Nucleus accumbens (tissue), 56 donors: Measurements from ENCODE around the gene TIMM8A.

ENCODE experiments used
- DNase-seq, 56 donors: peaks; one replicate each; lab custom pipeline; 2025; lab: John Stamatoyannopoulos, UW

The TIMM8A gene

GRCh38 chrX:101348452-101349192 is at the start of gene TIMM8A:
TIMM8A (minus strand) TSS chrX:101348742; CDS start chrX:101348664, 78 bp downstream.
- DNase-seq: peak in 55 of 56 donors; percentile 0 to 83 (median 55)

GRCh38 chrX:101397779-101398178 is 49.2 kb upstream of the TIMM8A start:
- no peak for DNase-seq

GRCh38 chrX:101395789-101396188 is 47.2 kb upstream of the TIMM8A start:
- DNase-seq: no peak

GRCh38 chrX:101394372-101394771 is 45.8 kb upstream of the TIMM8A start:
- DNase-seq: no peak

- no peak for DNase-seq
Observed at GRCh38 chrX:101393530-101394305, 45.2 kb upstream of the TIMM8A start.

GRCh38 chrX:101391831-101392230 is 43.3 kb upstream of the TIMM8A start:
- no peak for DNase-seq

GRCh38 chrX:101390664-101391525 is 42.4 kb upstream of the TIMM8A start, which contains the start of gene RPL36A:
RPL36A (plus strand) TSS chrX:101391011; CDS start chrX:101391044, 33 bp downstream.
- peak; percentile 4 to 90 (median 66) for DNase-seq

GRCh38 chrX:101388604-101389003 is 40.1 kb upstream of the TIMM8A start:
- DNase-seq: no peak

GRCh38 chrX:101386542-101386885 is 38.0 kb upstream of the TIMM8A start:
- no peak for DNase-seq

- peak in 5 of 56 donors; percentile 0 to 5 (median 0) for DNase-seq
Observed at GRCh38 chrX:101385795-101386541, 37.4 kb upstream of the TIMM8A start, which contains the start of gene BTK. BTK (minus strand) TSS chrX:101386191; CDS start chrX:101375284, 10,907 bp downstream.

- DNase-seq: no peak
Observed at GRCh38 chrX:101385026-101385684, 36.6 kb upstream of the TIMM8A start.

- DNase-seq: peak in 1 of 56 donors; percentile 1
Observed at GRCh38 chrX:101383679-101384205, 35.2 kb upstream of the TIMM8A start.

GRCh38 chrX:101377547-101377946 is 29.0 kb upstream of the TIMM8A start:
- no peak for DNase-seq

- DNase-seq: no peak
Observed at GRCh38 chrX:101370888-101371504, 22.5 kb upstream of the TIMM8A start.

- DNase-seq: no peak
Observed at GRCh38 chrX:101369687-101370086, 21.1 kb upstream of the TIMM8A start.

GRCh38 chrX:101368800-101369199 is 20.3 kb upstream of the TIMM8A start:
- no peak for DNase-seq

- DNase-seq: no peak
Observed at GRCh38 chrX:101365301-101365795, 16.8 kb upstream of the TIMM8A start.

GRCh38 chrX:101362757-101363156 is 14.2 kb upstream of the TIMM8A start:
- DNase-seq: no peak
